HG03457 (cell line): ENCODE results near the gene CCDC197.

Experiments used
- ATAC-seq: cut with Tn5 transposase; IDR thresholded peaks from one replicate; pipeline ENCODE4 v1.9.1; 2021; ENCODE audit warnings: moderate number of reproducible peaks; ENCODE audit not compliant: unreplicated experiment

CCDC197 gene

DNA sequence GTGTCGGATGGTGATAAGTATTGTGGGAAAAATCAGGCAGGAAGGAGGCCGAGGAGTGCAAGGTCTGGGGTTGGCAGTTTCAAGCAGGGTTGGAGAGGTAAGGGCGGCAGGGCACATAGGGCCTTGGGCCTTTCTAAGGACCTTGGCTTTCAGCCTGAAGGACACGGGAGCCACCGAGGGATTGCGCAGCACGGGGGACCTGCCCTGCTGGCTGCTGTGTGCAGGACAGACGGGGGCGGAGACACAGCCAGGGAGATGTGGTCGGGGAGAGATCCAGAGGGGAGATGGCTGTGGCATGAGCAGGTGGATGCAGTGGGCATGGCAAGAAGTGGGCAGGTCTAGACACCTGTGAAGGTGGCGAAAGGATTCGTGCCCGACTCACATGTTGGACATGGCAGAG lies 43.7 kb downstream of the CCDC197 start:
- no peak for ATAC-seq

DNA sequence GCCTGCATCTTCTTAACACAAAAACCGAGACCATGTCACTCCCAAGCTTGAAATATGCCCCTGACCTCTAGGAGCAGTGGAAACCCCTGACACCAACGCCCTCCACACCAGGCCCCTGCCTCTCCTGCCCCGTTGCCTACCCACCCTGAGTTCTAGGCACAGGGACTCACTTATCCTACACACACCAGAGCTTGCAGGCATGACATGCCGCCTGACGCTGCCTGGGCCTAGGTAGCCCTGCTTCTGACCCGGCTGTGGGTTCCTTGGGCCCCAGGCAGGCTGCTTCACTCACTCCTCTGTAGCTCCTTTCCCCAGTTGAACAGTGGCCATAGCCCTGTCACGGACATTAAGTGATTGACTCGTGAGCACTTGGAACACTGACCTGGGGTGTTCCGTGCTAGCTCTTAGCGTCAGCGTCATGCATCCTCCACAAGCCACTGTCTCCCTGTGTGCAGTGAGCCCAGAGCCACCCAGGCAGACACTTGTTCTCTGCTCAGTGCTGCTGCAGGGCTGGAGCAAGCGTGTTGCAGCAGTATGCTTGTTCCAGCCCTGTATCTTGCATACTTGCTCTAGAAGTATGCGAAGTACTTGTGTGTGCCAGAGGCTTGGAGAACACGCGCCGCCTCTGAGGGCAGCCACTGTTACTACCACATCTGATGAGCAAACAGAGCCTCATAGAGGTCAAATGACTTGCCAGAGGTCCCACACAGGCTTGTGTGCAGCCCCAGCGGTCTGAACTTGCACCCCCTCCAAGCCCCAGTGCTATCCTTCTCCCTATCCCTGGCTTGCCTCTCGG lies 44.6 kb downstream of the CCDC197 start:
- ATAC-seq, result no peak

DNA sequence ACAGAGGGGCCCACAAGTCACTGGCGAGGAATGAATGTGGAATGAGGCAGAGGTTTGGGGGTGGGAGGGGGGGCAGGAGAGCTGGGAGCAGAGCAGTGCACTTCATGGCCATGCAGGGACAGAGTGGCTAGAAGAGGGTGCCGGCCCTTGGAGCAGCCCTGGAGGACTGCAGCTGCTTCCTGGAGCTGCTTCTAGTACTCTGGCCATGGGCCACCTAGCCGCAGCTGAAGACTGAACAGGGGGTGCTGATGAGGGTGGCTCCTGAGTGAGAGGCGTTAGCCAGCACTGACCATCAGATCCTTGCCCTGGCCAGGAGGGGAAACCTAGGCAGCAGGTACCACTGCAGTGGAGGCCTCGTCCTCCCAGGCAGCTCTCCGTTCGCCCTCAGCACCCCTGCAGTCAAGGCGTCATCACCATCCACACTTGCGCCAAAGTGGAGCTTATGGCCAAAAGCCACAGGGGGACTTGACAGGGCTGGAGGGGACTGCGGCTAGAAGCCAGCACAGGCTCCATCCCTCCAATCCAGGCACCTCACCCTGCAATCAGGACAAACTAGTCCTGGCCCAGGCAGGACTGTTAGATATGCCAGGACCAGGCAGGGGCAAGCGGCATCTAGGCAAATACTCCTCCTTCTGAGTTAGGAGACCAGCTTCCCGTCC lies 45.5 kb downstream of the CCDC197 start:
- no peak for ATAC-seq

DNA sequence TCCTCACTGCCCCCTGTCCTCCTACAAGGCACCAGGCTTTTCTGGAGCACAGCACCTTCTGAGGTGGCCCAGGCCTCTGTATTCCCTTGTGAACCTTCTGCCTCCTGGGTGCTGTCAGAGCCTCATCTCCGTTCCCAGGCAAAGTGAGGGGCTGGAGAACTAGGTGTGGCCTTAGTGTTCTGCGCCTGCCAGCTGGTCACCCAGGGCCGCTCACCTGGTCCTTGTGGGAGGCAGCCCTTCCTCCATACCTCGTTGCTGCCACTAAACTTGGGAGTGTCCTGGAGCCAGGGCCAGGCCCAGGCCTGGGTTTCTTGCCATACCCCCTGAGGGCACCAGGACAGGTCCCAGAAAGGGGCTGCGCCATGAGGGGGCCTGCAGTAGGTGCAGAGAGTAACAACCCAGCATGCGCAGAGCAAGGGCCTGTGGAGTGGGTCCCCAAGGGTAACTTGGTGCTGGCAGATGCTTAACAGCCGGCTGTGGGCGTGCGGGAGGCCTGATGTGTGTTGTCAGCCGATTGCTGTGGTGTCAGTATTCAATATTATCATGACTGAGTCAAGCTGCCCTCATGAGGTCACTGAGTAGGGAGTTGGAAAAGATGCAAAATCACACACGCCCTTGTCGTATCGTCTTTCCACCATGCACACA lies 46.1 kb downstream of the CCDC197 start:
- no peak for ATAC-seq

DNA sequence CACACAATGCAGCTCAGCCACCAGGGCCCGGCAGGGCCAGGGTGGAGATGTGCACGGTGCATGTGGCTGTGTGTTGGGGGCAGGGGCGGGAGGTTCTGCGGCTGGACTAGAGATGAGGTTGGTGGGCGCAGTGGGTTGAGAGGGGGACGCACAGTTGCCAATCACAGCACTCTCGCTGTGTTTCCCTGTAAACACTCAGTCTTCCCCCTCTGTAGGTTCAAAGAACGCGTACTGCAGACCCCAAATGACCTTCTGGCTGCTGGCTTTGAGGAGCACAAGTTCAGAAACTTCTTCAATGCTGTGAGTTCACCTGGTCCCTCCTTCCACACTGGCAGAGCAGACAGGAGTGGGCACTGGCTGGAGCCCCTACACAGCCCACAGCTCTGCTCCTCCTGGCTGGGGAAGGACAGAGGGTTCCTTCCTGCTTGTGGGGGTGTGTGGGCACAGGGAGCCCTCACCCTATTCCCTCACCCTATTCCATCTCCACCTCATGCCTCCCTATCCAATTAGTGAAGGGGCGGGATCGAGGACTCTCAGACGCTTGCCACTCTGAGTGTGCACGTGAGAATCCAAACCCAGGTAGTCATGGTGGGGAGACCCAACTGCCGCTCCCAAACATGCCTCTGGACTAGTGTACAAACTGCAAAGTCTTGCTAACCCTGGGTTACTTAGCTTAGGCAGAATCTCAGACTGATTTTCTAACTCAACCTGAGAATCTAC lies 46.8 kb downstream of the CCDC197 start:
- ATAC-seq, result no peak

DNA sequence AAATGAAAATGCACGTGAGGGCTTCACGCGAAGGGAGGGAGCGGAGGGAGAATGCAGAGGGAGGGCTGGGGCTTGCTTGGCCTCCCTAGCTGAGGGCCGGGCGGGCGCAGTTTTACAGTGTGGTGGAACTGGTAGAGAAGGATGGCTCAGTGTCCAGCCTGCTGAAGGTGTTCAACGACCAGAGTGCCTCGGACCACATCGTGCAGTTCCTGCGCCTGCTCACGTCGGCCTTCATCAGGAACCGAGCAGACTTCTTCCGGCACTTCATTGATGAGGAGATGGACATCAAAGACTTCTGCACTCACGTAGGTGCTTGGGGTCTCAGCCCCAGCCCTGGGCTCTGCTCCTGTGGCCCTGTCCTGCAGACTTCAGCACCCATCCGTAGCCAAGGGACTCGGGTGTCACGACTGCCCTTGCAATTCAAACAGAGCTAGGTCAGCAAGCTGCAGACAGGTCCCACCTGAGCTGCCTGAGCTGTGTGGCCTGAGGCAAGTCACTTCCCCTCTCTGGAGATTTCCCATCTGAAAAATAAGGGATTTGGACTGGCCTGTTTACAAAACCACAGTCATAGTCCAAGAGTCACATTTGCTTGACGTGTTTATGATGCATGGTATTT lies 47.5 kb downstream of the CCDC197 start:
- ATAC-seq, result no peak

DNA sequence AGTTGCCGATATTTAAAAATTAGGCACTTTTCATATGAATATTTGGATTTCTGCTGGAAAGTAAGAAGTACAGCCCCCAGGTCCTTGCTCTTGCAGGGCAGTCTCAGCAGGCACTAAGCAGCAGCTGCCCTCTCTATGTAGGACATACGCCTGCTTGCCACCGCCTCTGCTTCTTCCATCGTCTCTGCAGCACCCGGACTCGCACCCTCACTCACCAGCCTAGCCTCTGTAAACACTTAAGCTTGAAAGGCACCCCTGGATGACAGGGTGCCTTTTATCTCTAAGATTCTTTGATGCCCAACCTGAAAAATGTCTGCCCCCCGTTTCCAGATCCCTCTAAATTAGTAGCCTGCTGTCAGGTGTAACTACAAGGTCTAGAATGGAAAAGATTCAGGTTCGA lies 48.0 kb downstream of the CCDC197 start:
- no peak for ATAC-seq

DNA sequence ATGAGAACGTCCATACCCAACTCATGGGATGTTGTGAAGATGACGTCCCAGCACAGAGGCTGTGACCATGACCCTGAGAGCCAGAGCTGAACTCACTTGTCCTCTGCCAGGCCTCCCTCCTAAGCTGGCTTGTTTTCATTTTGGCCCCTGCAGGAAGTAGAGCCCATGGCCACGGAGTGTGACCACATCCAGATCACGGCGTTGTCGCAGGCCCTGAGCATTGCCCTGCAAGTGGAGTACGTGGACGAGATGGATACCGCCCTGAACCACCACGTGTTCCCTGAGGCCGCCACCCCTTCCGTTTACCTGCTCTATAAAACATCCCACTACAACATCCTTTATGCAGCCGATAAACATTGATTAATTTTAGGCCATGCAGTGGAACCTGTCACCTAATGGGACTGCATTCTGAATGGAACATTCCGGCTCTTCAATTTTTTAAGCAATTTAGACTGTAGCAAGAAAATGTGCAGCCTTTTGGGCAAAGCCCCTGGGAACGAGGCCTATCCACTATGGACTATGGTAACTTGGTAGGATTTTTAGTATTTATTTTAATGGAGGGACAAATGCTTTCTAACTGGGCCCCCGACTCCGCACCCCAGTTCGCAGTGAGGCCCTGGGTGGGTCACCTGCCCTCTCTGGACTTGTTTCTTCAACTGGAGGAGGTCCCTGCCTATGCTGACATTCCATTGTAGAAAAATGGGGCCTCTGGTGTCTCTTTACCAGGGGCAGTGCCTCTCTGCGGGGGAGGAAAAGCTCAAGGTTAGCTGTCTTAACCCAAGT lies 48.7 kb downstream of the CCDC197 start:
- no peak for ATAC-seq

DNA sequence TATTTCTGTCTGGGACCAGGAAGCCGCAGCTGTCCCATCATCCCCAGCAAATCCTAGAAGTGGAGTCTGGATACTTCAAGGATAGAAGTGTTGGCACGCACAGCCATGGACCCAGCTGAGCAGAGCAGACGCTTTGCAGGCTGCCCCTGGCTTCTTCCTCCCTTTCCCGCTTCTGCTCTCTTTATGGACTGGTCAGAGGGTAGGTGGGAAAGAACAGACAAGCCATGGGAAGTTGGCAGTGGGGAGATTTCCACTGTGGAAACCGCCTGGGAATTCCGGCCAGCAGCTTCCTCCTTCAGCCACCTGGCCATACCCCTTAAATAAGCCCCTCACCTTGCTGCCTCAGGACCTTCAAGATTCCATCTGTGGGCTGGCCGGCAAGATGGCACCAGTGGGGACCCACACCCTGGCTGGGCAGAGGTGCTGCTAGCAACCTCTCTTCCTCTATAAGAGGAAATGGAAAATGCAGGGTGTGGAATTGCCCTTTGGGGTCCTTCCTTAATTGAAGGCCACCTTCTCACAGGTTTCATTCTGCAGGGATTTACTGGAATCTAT lies 49.7 kb downstream of the CCDC197 start:
- ATAC-seq, result no peak

DNA sequence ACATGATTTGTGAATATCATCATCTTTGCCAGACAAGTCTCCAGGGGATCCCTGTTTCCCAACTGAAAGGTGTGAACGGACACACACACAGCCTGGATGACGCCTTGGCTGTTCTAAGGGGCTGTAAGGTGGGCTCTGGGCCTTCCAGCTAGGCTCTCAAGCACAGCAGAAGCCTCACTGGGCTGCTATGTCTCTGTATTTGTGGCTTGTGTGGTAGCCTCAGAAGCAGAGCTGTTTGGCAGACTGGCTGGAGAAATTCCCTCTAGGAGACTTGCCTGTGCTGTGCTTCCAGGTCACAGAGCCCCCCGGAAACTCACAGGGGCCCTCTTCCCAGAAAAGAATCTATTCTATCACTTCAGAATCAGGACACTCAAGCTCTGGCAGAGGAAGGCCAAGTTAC lies 50.5 kb downstream of the CCDC197 start:
- no peak for ATAC-seq

DNA sequence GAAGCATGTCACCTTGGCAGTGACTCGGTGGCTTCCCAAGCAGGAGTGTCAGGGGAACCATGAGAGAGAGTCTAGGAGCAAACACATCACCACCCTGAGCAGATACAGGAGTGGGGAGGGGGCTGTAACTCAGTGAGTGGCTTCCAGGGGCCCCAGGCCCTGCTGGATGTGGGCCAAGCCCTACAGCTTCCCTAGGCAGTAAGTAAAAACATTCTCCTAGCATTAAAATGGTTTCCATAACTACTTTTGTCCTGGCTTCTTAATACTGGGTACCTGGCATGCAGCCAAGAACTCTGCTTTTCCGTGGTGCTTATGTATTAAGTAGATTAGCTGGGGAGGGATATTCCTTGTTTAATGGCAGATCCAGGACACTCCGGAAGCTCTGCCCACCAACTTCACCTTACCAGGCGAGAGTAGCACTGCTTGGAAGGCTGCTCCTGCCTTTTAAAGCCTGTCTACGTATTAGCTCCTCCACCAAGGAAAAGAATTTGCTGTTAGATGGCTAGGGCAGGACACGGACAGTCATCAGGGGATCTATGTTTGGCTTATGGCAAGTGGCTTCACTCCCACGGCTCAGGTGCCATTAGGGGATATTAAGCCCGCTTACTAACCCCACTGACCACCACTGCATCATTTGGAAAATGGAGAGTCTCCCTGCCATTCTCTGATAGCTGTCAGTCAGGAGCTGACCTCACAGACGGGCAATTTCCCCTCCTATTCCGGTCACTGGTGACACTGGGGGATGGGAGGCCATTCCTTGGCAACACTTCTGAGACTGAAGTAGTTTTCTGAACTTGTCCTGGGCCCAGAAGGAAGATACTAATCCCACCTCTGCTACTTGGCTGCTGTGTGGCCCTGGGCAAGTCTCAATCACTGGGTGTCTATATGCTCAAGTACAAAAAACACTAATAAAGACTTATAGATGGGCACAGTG lies 51.9 kb downstream of the CCDC197 start:
- no peak for ATAC-seq

DNA sequence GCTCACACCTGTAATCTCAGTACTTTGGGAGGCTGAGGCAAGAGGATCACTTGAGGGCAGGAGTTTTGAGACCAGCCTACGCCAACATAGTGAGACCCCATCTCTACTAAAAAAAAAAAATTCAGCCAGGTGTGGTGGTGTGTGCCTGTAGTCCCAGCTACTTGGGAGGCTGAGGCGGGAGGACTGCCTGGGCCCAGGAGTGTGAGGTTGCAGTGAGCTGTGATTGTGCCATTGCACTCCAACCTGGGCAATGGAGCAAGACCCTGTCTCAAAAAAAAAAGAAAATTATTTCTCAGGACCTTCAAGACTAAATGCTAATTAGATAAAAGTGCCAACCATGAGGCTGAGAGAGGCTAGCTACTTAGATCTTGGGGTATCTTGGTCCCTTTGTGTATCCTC lies 52.5 kb downstream of the CCDC197 start:
- no peak for ATAC-seq

DNA sequence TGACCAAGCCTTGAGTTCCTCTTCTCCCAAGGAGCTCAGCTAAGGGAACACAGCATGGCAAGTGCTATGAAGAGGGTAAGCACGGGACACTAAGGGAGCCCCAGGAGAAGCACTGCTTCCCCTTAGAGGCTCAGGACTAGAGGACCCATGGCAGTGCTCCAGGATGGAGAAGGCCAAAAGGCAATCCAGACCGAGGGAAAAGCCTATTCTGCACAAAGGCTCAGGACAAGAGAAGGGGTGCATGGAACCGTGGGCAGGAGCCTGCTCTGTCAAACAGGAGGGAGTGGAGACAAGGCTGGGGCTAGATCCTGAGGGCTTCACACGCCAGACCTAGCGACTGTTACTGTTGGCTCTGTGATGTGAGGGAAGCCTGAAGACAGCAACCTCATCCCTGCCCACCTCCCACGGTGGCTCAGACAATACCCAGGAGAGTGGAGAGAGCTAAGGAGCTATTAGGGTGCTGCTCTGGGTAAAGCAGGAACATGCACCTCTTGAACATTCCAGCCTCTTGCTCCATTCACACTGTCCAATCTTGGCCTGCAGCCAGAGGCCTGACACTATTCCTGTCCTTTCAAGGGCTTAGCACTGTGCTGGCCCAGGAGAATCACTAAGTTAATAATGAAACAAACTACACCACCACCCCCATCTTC lies 53.3 kb downstream of the CCDC197 start:
- ATAC-seq, result no peak

DNA sequence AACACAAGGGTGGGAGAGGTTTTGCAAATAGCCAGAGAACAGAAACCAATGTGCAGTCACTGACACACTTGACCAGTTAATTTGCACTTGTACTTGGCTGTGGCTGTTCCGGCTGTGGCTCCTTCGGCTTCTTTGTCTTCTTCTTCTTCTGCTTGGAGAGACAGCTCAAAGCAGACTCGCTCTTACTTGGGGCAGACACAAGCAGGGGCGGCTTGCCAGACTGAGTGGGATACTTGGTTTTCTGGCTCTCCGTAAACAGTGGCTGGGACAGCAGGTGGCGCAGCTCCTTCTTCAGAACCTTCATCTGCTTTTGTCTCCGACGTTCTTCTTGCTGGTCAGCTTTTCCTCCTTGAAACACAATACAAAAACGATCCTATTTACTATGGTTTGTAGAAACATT lies 54.0 kb downstream of the CCDC197 start:
- ATAC-seq, result no peak

DNA sequence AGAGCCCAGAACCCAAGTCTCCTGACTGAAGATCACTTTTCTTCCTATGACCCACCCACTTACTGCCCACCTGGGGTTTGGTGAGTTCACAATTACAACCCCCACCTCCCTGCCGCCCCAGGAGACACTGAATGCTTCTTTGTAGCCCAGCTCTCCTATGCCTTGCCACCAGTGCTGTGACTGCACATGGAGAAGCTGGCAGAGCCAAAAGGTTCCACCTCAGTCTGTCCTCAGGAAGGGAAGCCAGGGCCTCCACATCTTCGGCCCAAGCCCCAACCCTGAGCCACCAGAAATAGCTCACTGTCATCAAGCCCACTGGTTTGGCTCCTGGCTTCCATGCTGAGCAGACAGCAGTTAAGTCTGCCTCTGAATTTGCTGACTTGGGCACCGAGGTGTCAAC lies 54.7 kb downstream of the CCDC197 start:
- ATAC-seq, result no peak

DNA sequence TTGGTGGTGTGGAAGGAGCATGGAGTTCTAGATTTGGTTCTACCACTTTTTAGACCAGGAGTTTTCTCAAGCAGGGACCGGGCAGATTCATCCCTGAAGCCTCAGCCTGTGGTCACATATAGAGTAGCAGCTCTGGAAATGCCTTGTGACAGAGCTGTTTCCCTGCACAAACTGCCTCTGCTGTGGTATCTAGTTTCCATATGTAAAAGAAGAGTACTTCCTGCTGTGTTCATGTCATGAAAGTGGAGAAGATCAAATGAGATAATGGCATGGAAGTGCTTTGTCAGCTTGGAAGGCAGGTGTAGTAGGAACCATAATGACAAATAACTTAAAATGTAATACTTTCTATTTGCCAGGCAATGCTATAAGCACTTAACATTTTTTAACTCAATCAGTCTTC lies 55.1 kb downstream of the CCDC197 start:
- no peak for ATAC-seq

DNA sequence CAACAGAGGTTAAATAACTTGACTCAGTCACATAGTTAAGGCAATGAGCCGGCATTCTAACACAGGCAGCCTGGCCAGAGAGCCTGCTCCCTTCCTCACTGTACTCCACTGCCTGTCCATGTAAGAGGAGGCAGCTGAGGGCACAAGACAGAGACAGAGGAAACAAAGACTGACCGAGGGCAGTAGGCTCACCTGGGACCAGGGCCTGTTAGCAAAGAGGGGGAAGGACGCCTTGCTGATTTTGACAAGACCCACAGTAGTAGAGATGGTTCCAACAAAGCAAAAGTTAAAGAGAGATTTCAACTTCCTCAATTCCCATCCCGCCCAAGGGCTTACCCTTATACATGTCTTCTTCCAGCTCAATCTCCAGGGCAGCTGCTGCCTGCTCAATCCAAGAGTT lies 55.6 kb downstream of the CCDC197 start:
- no peak for ATAC-seq

DNA sequence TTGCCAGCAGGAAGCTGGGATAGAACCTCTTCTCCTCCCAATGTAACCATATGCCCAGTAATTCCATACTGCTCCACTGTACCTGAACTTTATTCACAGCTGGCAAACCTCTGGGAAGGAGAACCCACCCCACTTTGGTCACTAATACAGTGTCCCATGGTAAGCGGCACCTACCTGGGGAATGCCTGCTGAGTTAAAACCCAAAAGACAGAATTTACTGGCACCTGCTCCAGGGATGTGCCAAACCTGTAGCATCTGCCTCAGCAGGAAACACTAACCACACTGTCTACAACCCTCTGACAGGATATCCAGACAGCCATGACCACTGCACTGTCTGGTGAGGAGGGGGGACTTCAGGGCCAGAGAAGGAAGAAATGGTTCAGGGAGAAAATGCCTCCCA lies 57.3 kb downstream of the CCDC197 start:
- ATAC-seq, result no peak
